Activated CD8-positive, alpha-beta T cell treated with anti-CD3 and anti-CD28 coated beads, Interleukin-2, amount 10 ng/mL, durations not matched to agents 7 days and 5 days (primary cell): ENCODE results near the gene UGT1A3. TPM values are rescaled to one million over a fixed set of nuclear protein-coding genes. Genes with fewer than 3 reads are reported as not detected.

Source experiments
- ATAC-seq: fragments of 150-1000 bp; cut with Tn5 transposase; one replicate; pipeline ENCODE4 v1.10.0; 2021; ENCODE audit warnings: moderate library complexity
- CTCF ChIA-PET: fragments of 350-600 bp; sonication (Branson Sonifier 250); formaldehyde crosslinking; loops from one replicate; lab custom pipeline; 2021; ENCODE audit warnings: antibody characterized with exemption; lab: Charles Lee
- POLR2A ChIA-PET: fragments of 350-600 bp; sonication (Branson Sonifier 250); formaldehyde crosslinking; loops from one replicate; lab custom pipeline; 2021; ENCODE audit warnings: antibody characterized with exemption; lab: Charles Lee
- DNase-seq: peaks from one replicate; pipeline ENCODE4 v3.0.0-alpha.2; 2020
- H3K27ac Mint-ChIP-seq: one replicate; pipeline ENCODE4 v1.8.0; 2021; ENCODE audit warnings: mild to moderate bottlenecking, mixed read lengths
- H3K27me3 Mint-ChIP-seq: one replicate; pipeline ENCODE4 v1.8.0; 2021; ENCODE audit warnings: low read depth, mixed read lengths
- H3K36me3 Mint-ChIP-seq: one replicate; pipeline ENCODE4 v1.8.0; 2021; ENCODE audit warnings: low read depth, mixed read lengths
- H3K4me1 Mint-ChIP-seq: one replicate; pipeline ENCODE4 v1.8.0; 2021; ENCODE audit warnings: low read depth, mixed read lengths
- H3K4me3 Mint-ChIP-seq: one replicate; pipeline ENCODE4 v1.8.0; 2021; ENCODE audit warnings: mild to moderate bottlenecking, mixed read lengths
- H3K9me3 Mint-ChIP-seq: one replicate; pipeline ENCODE4 v1.8.0; 2022; ENCODE audit warnings: mixed read lengths; ENCODE audit not compliant: insufficient read depth
- total RNA-seq, 2 experiments: library from RNA; stranded (reverse); gene quantifications; one replicate each; pipeline ENCODE4 v1.2.3, GENCODE V29; 2021

UGT1A3 gene
- total RNA-seq, 2 experiments from 2014 or later: not detected

DNA sequence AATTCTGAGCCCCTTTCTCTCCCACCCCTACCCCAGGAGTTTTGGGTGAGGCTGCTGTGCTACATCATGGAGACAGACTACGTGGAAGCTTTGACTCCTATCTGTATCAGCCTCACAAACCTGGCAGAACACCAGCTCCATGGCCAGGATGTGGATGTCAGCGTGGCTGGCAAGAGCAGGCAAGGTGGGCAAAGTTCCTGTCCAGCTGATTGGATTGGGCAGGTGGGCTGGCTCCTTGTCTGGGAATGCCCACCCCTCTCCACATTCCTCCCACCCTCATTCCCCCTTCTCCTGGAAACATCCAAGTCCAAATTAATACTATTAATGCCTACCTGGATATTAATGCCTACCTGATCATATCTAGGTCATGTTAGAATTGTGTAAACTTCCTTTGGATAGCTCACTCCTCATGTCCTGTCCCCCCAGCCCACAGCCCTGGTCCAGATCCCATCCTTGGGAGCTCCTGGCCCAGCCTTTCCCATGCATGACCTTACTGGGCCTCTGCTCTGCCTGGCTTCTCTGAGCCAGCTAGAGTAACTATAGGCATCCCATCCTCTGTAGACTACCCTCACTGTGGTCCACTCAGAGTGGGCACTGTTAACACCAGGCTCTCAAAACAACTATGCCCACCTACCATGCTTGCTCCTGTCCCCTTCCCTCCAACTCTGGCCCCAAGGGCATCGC, 73.4 kb downstream of the UGT1A3 start:
- Mint-ChIP-seq H3K27me3 (peaks cover 6% of the 10 kb centered on the region), H3K27ac (no peak overlapping the region), H3K4me3 (no peak overlapping the region), H3K9me3 (no peaks in the 10 kb centered on the region), H3K36me3 (no peaks in the 10 kb centered on the region), H3K4me1 (peaks cover 5% of the 10 kb centered on the region)
- ATAC-seq: no peak
- ChIA-PET POLR2A (no interaction called here), CTCF (no interaction called here)
- no peak for DNase-seq

GRCh38 chr2:233803292-233803911, 74.6 kb downstream of the UGT1A3 start:
- ATAC-seq (no peak), DNase-seq (no peak)
- no peaks in the 10 kb centered on the region for H3K9me3 Mint-ChIP-seq

DNA sequence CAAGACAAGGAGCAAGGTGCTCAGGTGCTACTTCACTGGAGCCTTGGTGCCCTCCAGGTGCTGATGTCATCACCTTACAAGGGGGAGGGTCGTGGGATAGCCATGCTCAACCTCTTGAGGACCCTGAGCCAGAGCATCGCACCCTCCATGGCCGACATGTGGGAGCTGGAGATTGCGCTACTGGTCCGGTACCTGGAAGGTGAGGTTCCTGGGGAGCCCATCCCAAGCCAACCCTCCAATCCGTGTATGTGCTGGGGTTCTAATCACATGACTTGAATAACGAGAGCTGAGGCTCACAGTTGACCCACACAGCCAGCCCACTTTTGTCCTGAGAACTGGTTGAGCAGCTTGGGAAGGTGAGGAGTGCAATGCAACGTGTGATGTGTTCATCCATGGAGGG, 75.2 kb downstream of the UGT1A3 start:
- DNase-seq (no peak), ATAC-seq (no peak)
- no peaks in the 10 kb centered on the region for H3K9me3 Mint-ChIP-seq
- no peaks in the 10 kb centered on the region for H3K36me3 Mint-ChIP-seq
- no peak overlapping the region for H3K27ac Mint-ChIP-seq
- H3K27me3 Mint-ChIP-seq: peaks cover 6% of the 10 kb centered on the region
- H3K4me1 Mint-ChIP-seq: peaks cover 5% of the 10 kb centered on the region
- H3K4me3 Mint-ChIP-seq: no peak overlapping the region
- ChIA-PET CTCF (no interaction called here), POLR2A (no interaction called here)

More at GRCh38 chr2:233803292-233803911, 74.6 kb downstream of the UGT1A3 start:
- no peak overlapping the region for H3K4me3 Mint-ChIP-seq
- POLR2A ChIA-PET: no interaction called here
- peaks cover 5% of the 10 kb centered on the region for H3K4me1 Mint-ChIP-seq
- CTCF ChIA-PET: no interaction called here
- H3K27ac Mint-ChIP-seq: no peak overlapping the region
- H3K36me3 Mint-ChIP-seq: no peaks in the 10 kb centered on the region
- H3K27me3 Mint-ChIP-seq: peaks cover 6% of the 10 kb centered on the region

GRCh38 chr2:233807215-233807865, 78.5 kb downstream of the UGT1A3 start:
- Mint-ChIP-seq H3K4me1 (no peaks in the 10 kb centered on the region), H3K27ac (no peak overlapping the region), H3K27me3 (peaks cover 8% of the 10 kb centered on the region), H3K9me3 (no peaks in the 10 kb centered on the region), H3K36me3 (no peaks in the 10 kb centered on the region), H3K4me3 (no peak overlapping the region)
- ATAC-seq (no peak), DNase-seq (no peak)
- CTCF ChIA-PET: no interaction called here
- POLR2A ChIA-PET: no interaction called here

DNA sequence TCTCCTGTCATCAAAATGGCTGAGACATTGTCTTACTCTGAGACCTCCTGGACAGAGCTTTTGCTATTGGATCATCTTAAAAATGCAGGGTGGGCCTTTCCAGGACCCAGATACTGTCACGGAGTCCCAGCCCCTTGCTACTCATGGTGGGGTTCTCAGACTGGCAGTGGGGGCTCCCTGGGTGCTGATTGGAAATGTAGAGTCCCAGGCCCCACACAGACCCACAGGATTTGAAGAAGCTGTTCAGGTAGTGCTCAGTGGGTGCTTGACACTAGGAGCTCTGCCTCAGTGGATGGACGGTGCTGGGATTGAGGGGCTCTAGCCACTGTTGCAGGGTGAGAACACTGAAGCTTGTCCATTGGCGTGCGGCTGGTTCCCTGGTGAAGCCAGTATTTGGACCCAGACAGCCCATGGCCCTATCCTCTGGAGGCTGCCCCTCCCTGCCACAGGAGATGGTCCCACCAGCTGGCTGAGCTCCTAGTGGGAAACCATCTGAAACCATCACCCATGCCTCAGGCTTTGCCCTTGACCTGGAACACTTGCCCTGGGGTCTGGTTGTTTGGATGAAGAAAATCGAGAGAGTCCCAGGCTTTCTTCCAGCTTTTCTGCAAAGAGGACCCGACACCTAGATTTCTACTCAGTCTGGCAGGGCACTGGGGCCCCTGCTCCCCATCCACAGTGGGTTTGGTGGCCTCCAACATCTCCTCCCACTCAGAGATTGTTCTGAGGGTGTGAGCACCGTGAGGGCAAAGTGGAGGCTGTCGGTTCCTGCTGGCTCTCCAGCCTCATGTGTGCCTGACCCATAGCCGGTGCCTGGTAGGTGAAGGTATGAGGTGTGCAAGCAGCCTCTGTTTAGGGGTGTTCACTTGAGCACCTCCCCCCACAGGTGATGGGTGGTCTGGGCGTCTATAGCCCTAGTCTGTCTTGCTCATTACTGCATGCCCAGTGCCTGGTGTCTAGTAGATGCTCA, 79.4 kb downstream of the UGT1A3 start:
- no peaks in the 10 kb centered on the region for H3K4me1 Mint-ChIP-seq
- no peaks in the 10 kb centered on the region for H3K9me3 Mint-ChIP-seq
- no peak for ATAC-seq
- H3K4me3 Mint-ChIP-seq: no peak overlapping the region
- H3K36me3 Mint-ChIP-seq: no peaks in the 10 kb centered on the region
- POLR2A ChIA-PET: no interaction called here
- no peak for DNase-seq
- CTCF ChIA-PET: no interaction called here
- no peak overlapping the region for H3K27ac Mint-ChIP-seq
- H3K27me3 Mint-ChIP-seq: peaks cover 10% of the 10 kb centered on the region

DNA sequence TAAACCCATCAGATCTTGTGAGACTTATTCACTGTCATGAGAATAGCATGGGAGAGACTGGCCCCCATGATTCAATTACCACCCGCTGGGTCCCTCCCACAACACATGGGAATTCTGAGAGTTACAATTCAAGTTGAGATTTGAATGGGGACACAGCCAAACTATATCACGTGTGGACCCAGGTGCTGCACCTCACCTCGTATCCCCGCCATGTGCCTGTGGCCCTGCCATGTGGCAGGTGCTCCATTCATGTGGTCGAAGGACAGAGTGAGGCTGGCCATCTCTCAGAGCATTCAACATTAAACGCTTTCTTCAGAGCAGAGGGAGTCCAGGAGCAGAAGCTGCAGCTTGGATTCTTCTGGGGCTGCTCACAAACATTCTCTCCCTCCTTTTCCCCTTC, 81.5 kb downstream of the UGT1A3 start:
- Mint-ChIP-seq H3K27me3 (peaks cover 6% of the 10 kb centered on the region), H3K4me3 (no peak overlapping the region), H3K36me3 (no peaks in the 10 kb centered on the region), H3K4me1 (no peaks in the 10 kb centered on the region), H3K9me3 (no peaks in the 10 kb centered on the region), H3K27ac (no peak overlapping the region)
- POLR2A ChIA-PET: no interaction called here
- DNase-seq (no peak), ATAC-seq (no peak)
- CTCF ChIA-PET: no interaction called here

- Mint-ChIP-seq H3K27ac (no peak overlapping the region), H3K36me3 (no peaks in the 10 kb centered on the region), H3K27me3 (peaks cover 4% of the 10 kb centered on the region), H3K4me3 (no peak overlapping the region), H3K9me3 (no peaks in the 10 kb centered on the region), H3K4me1 (no peaks in the 10 kb centered on the region)
- ChIA-PET POLR2A (no interaction called here), CTCF (no interaction called here)
- no peak for DNase-seq
- no peak for ATAC-seq
Measured at GRCh38 chr2:233811087-233811486, 82.2 kb downstream of the UGT1A3 start.

DNA sequence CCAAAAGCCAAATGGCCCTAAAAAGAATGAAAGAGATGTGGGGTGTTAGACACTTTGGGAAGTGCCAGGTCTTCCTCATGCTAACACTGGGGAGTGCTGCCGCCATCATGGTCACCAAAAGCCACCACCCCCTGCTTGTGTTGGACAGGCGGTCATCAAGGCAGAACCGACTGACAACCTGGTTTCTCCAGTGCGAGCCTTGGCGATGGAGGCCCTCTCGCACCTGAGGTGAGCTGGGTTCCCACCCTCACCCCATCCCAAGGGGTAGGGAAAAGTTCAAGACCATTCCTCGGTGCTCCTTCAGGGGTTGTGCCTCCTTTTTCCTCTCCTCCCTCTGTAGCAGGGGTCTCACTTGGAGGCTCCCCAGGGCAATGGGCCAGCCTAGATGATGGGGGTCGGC, 82.9 kb downstream of the UGT1A3 start:
- CTCF ChIA-PET: no interaction called here
- ATAC-seq: no peak
- POLR2A ChIA-PET: no interaction called here
- Mint-ChIP-seq H3K27me3 (peaks cover 6% of the 10 kb centered on the region), H3K4me1 (no peaks in the 10 kb centered on the region), H3K36me3 (no peaks in the 10 kb centered on the region), H3K27ac (no peak overlapping the region), H3K4me3 (no peak overlapping the region), H3K9me3 (no peaks in the 10 kb centered on the region)
- DNase-seq: no peak

DNA sequence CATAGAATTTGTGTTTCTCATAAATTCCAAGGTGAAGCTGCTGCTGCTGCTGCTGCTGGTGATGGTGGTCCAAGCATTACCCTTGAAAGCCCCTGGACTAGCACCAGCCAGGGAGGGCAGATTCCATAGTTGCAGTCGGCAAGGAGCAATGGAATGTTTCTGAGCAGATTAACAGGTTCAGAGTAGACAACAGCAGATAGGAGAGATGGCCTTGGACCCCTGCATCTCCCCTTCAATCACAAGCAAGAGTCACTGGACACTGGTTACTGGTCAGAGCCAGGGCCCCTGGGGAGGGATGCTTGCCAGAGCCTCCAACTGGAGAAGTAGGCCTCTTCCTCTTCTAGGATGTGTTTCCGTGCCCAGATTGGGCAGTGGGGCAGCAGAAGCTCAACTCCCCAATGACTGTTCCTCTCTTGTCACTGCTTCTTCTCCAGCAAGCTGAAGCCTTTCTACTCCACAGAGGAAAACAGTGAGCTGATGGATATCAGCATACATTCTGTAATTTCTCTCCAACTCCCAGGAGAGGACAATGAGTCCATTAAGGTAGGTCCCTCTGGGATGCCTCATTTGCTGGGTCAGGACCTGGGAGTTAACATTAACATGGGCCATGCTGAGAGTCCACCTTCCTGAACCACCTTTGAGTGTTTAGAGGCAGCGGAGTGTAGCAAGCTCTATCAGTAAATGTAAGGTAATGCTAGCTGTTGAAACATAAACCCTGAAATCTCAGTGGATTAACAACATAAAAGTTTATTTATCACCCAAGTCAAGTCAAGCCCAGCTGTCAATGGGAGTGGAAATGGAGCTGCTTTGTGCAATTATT, 84.6 kb downstream of the UGT1A3 start:
- H3K4me1 Mint-ChIP-seq: peaks cover 3% of the 10 kb centered on the region
- no peaks in the 10 kb centered on the region for H3K36me3 Mint-ChIP-seq

GRCh38 chr2:233814056-233814835, 85.4 kb downstream of the UGT1A3 start:
- no peak for ATAC-seq
- Mint-ChIP-seq H3K4me1 (peaks cover 3% of the 10 kb centered on the region), H3K36me3 (no peaks in the 10 kb centered on the region), H3K9me3 (no peaks in the 10 kb centered on the region), H3K27ac (no peak overlapping the region), H3K27me3 (peaks cover 6% of the 10 kb centered on the region), H3K4me3 (no peak overlapping the region)
- DNase-seq: no peak
- POLR2A ChIA-PET: interaction anchor here (0.6 kb wide), 1 partner anchor 755 kb away, joined by 3 read pairs; no protein-coding TSS in a partner anchor
- CTCF ChIA-PET: interaction anchor here (1.5 kb wide), 1 partner anchor 18 kb away, joined by 3 read pairs; no protein-coding TSS in a partner anchor

More for the DNA sequence above, 84.6 kb downstream of the UGT1A3 start:
- Mint-ChIP-seq H3K27ac (no peak overlapping the region), H3K9me3 (no peaks in the 10 kb centered on the region), H3K4me3 (no peak overlapping the region), H3K27me3 (peaks cover 6% of the 10 kb centered on the region)
- no peak for ATAC-seq
- POLR2A ChIA-PET: interaction anchor here (0.6 kb wide), 1 partner anchor 523 kb away, joined by 3 read pairs; no protein-coding TSS in a partner anchor
- CTCF ChIA-PET: interaction anchor here (0.6 to 1.5 kb wide), 2 partner anchors 19 to 84 kb away, joined by 3 read pairs; partner anchors contain the start of gene UGT1A3
- DNase-seq: no peak
